Stimulated activated CD4-positive, alpha-beta T cell treated with anti-CD3 and anti-CD28 coated beads, Interleukin-2, amount 100 ng/mL, for 48 hours (primary cell): ENCODE data around the gene TEX38.
"Not testable (repeated sequence)": the region's sequence is repeated elsewhere in the genome, so short reads cannot be mapped to it uniquely, and the experiment has no call there.

Experiments used
- DNase-seq, 2 donors: peaks; one replicate each; pipeline ENCODE4 v3.0.0-alpha.2; 2020

TEX38 gene

GRCh38 chr1:46671554-46671953 lies at the start of gene TEX38:
Gene TEX38 (plus strand): TSS chr1:46671854. CDS start chr1:46671935, 81 bp downstream.
- DNase-seq: no peak

DNA sequence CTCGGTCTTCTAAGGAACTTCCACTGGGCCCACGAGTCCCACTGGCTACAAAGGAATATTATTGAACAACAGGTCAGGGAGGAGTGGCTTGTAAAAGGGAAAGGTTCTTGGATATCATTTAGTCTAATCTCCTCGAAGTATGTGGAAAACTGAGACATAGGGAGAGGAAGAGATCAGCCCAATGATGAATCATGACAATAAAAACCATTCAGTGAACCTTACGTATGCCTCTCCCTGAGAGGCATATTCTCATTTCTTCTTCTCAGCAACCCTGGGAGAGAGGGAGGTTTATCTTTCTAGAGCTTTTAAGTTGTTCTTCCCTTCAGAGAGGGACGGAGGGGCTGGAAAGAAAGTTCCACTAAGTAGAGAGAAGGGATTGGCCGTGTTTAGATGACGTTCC lies 49.7 kb upstream of the TEX38 start:
- no peak for DNase-seq

- no peak for DNase-seq
Observed at GRCh38 chr1:46622344-46622743, 49.3 kb upstream of the TEX38 start.

DNA sequence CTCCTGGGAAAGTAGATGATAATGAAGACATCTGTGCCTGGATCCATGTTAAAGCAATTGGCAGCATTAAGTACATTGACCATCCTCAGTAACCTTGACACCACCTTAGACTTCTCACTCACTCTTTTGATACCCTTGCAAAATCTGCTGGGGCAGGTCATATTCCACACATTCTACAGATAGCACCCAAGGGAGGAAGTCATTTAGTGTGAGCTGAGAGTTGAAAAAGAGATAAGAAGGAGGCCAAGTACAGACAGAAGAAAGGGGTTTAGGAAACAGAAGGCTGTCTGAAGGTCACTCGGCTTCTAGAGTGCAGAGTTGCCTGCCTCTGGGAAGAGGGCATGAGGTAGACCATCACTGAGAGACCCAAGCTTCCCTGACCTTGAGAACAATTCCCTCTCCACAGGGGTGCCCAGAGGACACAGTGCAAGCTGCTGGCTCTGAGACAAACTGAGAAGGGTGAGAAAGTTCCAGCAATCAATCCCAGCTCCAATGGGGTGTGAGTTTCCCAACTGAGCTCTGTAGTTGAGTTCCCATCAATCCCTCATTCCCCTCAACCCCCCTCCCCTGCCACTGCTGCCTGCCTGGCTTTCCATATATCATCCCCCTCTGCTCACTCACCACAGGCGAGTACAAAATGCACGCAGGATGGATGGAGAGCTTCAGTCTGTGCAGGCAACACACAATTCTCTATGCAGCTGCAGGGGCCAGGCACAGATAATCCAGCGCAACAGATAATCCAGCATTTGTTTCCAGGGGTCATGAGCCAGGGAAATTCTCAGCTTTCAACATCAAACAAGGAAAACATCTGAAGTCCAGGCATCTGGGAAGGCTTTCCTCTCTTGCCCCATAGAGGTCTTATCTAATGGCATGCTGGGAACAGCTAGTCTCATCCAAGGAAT lies 47.7 kb upstream of the TEX38 start:
- no peak for DNase-seq

DNA sequence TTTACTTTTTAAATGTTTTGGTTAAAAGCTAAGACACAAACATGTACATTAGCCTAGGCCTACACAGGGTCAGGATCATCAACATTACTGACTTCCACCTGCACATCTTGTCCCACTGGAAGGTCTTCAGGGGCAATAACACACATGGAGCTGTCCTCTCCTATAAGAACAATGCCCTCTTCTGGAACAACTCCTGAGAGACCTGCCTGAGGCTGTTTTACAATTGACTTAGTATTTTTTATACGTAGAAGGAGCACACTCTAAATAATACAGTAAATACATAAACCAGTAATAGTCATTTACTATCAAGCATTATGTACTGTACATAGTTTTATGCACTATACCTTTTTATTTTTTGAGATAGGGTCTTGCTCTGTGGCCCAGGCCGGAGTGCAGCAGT lies 40.9 kb upstream of the TEX38 start:
- DNase-seq: no peak

GRCh38 chr1:46635205-46635604 lies 36.4 kb upstream of the TEX38 start:
- no peak for DNase-seq

DNA sequence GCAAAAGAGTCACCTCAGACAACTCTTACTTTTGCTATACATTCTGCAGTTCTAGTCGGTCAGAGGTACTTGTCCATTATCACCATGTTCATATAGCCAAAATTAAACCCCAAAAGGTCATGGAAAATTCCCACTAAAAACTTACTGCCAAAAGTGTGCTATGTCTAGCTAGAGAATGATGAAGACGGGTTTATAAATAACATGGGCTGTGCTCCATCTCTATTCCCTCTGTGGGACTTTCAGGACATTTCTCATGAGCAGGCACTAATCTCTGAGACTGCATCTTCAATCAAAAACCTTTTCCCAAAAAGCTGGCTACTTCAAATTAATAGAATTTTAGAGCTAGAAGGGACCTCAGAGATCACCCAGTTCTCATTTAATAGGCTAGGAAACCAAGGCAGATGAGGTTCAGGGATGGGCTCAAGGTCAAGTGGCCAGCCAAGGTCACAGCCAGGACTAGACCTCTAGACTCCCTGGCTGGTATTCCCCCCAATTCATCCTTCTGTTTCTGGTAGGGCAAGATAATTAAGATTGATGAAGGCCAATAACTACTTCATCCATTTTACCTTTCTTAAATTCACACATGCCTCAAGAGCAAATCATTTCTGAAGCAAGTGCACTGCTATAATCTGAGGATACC lies 34.1 kb upstream of the TEX38 start:
- DNase-seq: no peak

GRCh38 chr1:46638921-46639320 lies 32.7 kb upstream of the TEX38 start:
- no peak for DNase-seq

DNA sequence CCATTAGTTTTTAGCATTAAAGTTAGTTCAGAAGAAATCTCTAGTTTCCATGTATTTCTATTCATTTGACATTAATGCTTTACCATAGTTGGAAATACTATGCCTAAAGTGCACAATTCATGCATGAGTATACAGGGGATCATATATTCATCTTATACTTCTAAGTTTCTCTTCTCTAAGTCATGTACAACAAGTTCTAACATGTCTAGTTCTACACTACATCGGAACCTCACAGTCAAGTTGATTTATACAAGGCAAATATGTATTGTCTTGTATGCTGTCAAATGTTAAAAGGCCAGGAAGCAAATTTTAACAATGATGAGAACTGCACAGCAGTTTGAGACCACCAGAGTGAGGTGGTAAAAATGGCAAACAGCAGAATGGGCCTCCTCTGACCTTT lies 32.1 kb upstream of the TEX38 start:
- no peak for DNase-seq

DNA sequence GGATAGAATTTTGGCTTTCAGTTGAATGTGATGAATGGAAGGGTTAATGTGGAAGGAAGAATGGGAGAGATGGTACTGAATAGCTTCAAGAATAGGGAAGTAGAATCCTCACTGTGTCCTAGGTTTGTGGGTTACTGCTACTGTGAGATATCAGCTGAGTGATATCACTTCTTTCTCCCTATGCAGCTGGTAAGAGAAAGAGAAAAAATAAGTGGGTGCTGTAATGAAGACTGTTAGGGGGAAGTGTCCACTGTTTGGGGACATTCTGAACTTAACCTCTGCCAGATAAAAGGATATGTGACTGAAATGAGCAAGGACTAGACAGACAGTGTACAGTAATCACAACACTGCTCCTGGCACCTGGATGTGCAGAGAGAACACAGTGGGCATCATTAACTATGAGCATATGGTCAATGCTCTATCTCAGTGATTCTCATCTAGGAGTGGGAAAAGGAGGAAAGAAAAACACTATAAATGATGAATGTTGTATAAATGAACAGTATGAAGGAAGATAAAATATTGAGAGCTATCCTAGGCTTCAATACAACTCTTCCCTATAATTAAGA lies 29.5 kb upstream of the TEX38 start:
- DNase-seq: no peak

- no peak for DNase-seq
Observed at GRCh38 chr1:46643368-46643775, 28.3 kb upstream of the TEX38 start.

GRCh38 chr1:46645815-46646214 lies 25.8 kb upstream of the TEX38 start:
- no peak for DNase-seq

GRCh38 chr1:46646331-46646730 lies 25.3 kb upstream of the TEX38 start:
- DNase-seq: no peak

DNA sequence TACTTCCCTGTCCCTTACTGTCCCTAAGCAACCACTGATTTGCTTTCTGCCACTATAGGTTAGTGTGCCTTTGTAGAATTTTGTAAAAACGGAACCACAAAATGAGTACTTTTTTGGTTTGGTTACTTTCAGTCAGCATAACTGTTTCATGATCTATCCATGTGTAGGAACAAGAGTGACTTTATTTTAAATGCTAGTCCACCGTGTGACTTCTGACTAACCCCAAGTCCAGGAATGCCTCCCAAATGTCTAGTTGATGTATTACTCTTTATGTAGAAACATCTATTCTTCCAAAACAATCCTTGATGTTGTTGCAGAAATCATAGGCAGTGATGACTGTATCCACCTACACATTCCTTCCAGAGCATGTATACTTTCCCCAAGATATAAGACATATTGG lies 24.8 kb upstream of the TEX38 start:
- no peak for DNase-seq

- no peak for DNase-seq
Observed at GRCh38 chr1:46647611-46648010, 24.0 kb upstream of the TEX38 start.

GRCh38 chr1:46649764-46650163 lies 21.9 kb upstream of the TEX38 start:
- no peak for DNase-seq

- no peak for DNase-seq
Observed at GRCh38 chr1:46650491-46650890, 21.2 kb upstream of the TEX38 start.

DNA sequence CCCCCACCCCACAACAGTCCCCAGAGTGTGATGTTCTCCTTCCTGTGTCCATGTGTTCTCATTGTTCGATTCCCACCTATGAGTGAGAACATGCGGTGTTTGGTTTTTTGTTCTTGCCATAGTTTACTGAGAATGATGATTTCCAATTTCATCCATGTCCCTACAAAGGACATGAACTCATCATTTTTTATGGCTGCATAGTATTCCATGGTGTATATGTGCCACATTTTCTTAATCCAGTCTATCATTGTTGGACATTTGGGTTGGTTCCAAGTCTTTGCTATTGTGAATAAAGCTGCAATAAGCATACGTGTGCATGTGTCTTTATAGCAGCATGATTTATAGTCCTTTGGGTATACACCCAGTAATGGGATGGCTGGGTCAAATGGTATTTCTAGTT lies 20.5 kb upstream of the TEX38 start:
- not testable (repeated sequence) for DNase-seq

DNA sequence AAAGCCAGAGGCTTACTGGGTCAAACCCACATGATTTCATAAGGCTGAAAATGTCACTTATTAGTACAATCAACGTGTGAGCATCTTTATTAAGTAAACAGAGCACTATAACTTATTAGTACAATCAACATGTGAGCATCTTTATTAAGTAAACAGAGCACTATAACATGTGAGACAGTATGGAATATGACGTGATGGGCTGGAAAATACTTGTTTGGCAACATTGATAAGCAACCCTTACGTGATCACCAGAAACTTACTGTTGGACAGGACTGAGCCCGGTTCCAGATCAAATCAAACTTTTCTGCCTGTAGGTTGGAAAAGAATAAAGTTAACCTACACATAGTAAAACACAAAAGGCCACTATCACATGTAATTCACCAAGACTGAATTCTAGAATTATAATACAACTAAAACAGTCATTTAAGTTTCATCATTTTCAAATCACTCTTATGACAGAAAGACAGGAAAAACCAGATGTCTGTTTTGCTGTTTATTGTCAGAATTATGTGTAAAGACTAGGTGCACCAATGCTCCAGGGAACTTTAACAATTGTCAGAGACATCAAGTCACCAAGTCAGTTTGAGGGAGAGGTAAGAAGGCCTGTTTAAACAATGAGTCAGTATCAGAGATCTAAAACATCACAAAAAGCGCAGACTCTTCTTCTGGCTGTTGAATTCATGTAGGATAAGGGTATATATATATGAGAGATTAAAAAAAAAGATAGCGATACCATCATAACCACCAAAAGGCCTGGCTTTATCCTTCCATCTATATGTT lies 19.1 kb upstream of the TEX38 start:
- DNase-seq: no peak

- no peak for DNase-seq
Observed at GRCh38 chr1:46653405-46653958, 18.2 kb upstream of the TEX38 start.

GRCh38 chr1:46654012-46654411 lies 17.6 kb upstream of the TEX38 start:
- no peak for DNase-seq

GRCh38 chr1:46654698-46655097 lies 17.0 kb upstream of the TEX38 start:
- DNase-seq: not testable (repeated sequence)

GRCh38 chr1:46655848-46656247 lies 15.8 kb upstream of the TEX38 start:
- DNase-seq: no peak
